ENCODE measurements around the gene WDR7.

DNA sequence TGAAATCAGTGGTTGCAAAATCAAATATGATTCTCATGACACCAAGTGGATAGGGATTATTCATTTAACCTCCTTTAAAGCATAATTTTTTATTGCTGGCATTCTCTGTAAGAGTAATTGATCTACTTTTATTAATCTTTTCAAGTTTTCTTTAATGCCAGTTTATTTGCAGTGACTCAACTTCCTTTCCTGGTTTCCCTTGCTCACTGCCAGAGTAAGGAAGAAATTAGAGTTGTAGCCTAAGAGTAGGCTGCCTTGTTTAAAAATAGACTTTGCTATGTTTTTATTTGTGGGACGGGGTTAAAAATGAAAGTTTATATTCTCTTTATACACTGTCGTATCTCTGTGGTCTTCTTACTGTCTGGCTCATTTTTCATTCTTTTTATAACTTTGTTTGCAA, 148.6 kb downstream of the WDR7 start:
- TF ChIP-seq, protein P1, sequence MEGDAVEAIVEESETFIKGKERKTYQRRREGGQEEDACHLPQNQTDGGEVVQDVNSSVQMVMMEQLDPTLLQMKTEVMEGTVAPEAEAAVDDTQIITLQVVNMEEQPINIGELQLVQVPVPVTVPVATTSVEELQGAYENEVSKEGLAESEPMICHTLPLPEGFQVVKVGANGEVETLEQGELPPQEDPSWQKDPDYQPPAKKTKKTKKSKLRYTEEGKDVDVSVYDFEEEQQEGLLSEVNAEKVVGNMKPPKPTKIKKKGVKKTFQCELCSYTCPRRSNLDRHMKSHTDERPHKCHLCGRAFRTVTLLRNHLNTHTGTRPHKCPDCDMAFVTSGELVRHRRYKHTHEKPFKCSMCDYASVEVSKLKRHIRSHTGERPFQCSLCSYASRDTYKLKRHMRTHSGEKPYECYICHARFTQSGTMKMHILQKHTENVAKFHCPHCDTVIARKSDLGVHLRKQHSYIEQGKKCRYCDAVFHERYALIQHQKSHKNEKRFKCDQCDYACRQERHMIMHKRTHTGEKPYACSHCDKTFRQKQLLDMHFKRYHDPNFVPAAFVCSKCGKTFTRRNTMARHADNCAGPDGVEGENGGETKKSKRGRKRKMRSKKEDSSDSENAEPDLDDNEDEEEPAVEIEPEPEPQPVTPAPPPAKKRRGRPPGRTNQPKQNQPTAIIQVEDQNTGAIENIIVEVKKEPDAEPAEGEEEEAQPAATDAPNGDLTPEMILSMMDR (IDR thresholded peaks at IDR 0.05 in 2 of 3, conservative IDR thresholded peaks at IDR 0.05 in 1 of 3; ENCODE audit: borderline replicate concordance in 1 of 3, insufficient read depth in 1 of 3, low read depth in 2 of 3, low read length in 2 of 3), result no peak
- TF ChIP-seq POLR2AphosphoS5 (IDR thresholded peaks at IDR 0.05; ENCODE audit: low read depth, low read length) (no peak), POLR2A (IDR thresholded peaks at IDR 0.05; ENCODE audit: borderline replicate concordance, extremely low read depth, insufficient read depth, insufficient read length) (no peak), ZFX (IDR thresholded peaks at IDR 0.05) (no peak), EZH2 (IDR thresholded peaks at IDR 0.05) (no peak), SIN3A (IDR thresholded peaks at IDR 0.05; ENCODE audit: low read depth) (no peak), ELF1 (IDR thresholded peaks at IDR 0.05; ENCODE audit: borderline replicate concordance, low read depth) (no peak)
- TF ChIP-seq, protein P2, sequence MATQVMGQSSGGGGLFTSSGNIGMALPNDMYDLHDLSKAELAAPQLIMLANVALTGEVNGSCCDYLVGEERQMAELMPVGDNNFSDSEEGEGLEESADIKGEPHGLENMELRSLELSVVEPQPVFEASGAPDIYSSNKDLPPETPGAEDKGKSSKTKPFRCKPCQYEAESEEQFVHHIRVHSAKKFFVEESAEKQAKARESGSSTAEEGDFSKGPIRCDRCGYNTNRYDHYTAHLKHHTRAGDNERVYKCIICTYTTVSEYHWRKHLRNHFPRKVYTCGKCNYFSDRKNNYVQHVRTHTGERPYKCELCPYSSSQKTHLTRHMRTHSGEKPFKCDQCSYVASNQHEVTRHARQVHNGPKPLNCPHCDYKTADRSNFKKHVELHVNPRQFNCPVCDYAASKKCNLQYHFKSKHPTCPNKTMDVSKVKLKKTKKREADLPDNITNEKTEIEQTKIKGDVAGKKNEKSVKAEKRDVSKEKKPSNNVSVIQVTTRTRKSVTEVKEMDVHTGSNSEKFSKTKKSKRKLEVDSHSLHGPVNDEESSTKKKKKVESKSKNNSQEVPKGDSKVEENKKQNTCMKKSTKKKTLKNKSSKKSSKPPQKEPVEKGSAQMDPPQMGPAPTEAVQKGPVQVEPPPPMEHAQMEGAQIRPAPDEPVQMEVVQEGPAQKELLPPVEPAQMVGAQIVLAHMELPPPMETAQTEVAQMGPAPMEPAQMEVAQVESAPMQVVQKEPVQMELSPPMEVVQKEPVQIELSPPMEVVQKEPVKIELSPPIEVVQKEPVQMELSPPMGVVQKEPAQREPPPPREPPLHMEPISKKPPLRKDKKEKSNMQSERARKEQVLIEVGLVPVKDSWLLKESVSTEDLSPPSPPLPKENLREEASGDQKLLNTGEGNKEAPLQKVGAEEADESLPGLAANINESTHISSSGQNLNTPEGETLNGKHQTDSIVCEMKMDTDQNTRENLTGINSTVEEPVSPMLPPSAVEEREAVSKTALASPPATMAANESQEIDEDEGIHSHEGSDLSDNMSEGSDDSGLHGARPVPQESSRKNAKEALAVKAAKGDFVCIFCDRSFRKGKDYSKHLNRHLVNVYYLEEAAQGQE (IDR thresholded peaks at IDR 0.05; ENCODE audit: low read depth), result no peak
- TF ChIP-seq, protein P3, sequence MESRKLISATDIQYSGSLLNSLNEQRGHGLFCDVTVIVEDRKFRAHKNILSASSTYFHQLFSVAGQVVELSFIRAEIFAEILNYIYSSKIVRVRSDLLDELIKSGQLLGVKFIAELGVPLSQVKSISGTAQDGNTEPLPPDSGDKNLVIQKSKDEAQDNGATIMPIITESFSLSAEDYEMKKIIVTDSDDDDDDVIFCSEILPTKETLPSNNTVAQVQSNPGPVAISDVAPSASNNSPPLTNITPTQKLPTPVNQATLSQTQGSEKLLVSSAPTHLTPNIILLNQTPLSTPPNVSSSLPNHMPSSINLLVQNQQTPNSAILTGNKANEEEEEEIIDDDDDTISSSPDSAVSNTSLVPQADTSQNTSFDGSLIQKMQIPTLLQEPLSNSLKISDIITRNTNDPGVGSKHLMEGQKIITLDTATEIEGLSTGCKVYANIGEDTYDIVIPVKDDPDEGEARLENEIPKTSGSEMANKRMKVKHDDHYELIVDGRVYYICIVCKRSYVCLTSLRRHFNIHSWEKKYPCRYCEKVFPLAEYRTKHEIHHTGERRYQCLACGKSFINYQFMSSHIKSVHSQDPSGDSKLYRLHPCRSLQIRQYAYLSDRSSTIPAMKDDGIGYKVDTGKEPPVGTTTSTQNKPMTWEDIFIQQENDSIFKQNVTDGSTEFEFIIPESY (IDR thresholded peaks at IDR 0.05; ENCODE audit: extremely low read depth, insufficient replicate concordance, low read length), result no peak
